GM21515 (cell line): ENCODE data around the gene UPF1.
"Not testable (repeated sequence)": the region's sequence is repeated elsewhere in the genome, so short reads cannot be mapped to it uniquely, and the experiment has no call there.

Experiments
- ATAC-seq: cut with Tn5 transposase; IDR thresholded peaks from one replicate; pipeline ENCODE4 v1.9.1; 2021; ENCODE audit not compliant: unreplicated experiment

The UPF1 gene

GRCh38 chr19:18908917-18909619, 77.3 kb downstream of the UPF1 start:
- no peak for ATAC-seq

GRCh38 chr19:18910010-18910409, 78.3 kb downstream of the UPF1 start:
- ATAC-seq = no peak

- ATAC-seq = no peak
Observed at GRCh38 chr19:18910801-18911436, 79.2 kb downstream of the UPF1 start.

- no peak for ATAC-seq
Observed at GRCh38 chr19:18912933-18913332, 81.2 kb downstream of the UPF1 start.

GRCh38 chr19:18913466-18913865, 81.7 kb downstream of the UPF1 start:
- ATAC-seq = no peak

GRCh38 chr19:18915639-18916038, 83.9 kb downstream of the UPF1 start:
- ATAC-seq = no peak

- not testable (repeated sequence) for ATAC-seq
Observed at GRCh38 chr19:18917593-18917992, 85.8 kb downstream of the UPF1 start.
